C4-2B (cell line): ENCODE data around the gene IRF4.

Source experiments
- ZFX ChIP-seq: fragments of 450-650 bp; IDR thresholded peaks from 2 replicates; pipeline ENCODE4 v1.6.1; 2017
- TF ChIP-seq, protein P1 (sequence below): fragments of 450-650 bp; conservative IDR thresholded peaks from 2 replicates; pipeline ENCODE4 v1.5.1; 2017; ENCODE audit warnings: mild to moderate bottlenecking

DNA sequence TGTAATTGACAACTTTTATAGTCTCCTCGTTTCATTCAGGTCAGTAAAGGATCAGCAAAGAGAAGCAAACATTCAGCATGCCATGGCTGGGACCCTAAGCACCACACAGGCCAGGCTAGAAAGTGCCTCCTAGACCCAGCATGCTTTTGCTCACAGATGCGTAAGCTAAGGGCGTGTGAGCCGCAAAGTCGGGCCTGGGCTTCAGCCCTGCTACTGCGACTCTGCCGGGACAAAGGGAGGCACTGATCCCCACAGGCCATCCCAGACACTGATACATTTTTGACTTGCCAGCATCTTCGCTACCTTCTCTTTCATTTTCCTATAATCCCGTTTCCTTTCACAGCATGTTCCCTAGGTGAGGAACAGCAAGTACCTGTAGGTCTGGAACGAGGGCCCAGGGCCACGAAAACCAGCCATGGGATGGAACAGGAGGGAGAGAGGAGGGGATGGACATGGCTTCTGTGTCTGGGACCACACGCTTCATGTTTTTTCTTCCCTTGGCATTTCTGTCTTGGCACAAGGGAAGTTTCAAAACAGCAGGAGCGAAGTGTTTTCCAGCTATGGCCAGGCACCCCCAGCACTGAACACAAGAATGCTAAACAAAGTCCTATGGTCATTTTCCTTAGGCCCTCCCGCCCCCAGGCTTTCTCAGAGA lies 42.6 kb downstream of the IRF4 start:
- TF ChIP-seq, protein P1, sequence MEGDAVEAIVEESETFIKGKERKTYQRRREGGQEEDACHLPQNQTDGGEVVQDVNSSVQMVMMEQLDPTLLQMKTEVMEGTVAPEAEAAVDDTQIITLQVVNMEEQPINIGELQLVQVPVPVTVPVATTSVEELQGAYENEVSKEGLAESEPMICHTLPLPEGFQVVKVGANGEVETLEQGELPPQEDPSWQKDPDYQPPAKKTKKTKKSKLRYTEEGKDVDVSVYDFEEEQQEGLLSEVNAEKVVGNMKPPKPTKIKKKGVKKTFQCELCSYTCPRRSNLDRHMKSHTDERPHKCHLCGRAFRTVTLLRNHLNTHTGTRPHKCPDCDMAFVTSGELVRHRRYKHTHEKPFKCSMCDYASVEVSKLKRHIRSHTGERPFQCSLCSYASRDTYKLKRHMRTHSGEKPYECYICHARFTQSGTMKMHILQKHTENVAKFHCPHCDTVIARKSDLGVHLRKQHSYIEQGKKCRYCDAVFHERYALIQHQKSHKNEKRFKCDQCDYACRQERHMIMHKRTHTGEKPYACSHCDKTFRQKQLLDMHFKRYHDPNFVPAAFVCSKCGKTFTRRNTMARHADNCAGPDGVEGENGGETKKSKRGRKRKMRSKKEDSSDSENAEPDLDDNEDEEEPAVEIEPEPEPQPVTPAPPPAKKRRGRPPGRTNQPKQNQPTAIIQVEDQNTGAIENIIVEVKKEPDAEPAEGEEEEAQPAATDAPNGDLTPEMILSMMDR: no peak
- TF ChIP-seq ZFX: no peak
